HFFc6 (cell line): ENCODE results near the gene SMYD5. TPM values are rescaled to one million over a fixed set of nuclear protein-coding genes. Genes with fewer than 3 reads are reported as not detected.

ENCODE experiments used
- DNase-seq: peaks from one replicate; pipeline ENCODE4 v3.0.0-alpha.2; 2018
- H3K27ac Mint-ChIP-seq: 2 replicates; pipeline ENCODE4 v1.8.0; 2020; ENCODE audit warnings: mild to moderate bottlenecking, mixed read lengths
- H3K27me3 Mint-ChIP-seq: 2 replicates; pipeline ENCODE4 v1.8.0; 2021; ENCODE audit warnings: mild to moderate bottlenecking, moderate library complexity, mixed read lengths; ENCODE audit not compliant: insufficient read depth
- H3K36me3 Mint-ChIP-seq: 2 replicates; pipeline ENCODE4 v1.8.0; 2021; ENCODE audit warnings: low read depth, mixed read lengths
- H3K4me1 Mint-ChIP-seq: 2 replicates; pipeline ENCODE4 v1.8.0; 2020; ENCODE audit warnings: low read depth, mixed read lengths
- H3K4me3 Mint-ChIP-seq: 2 replicates; pipeline ENCODE4 v1.8.0; 2020; ENCODE audit warnings: mild to moderate bottlenecking, moderate library complexity, mixed read lengths
- H3K9me3 Mint-ChIP-seq: 2 replicates; pipeline ENCODE4 v1.8.0; 2020; ENCODE audit warnings: mild to moderate bottlenecking, mixed read lengths
- total RNA-seq, 6 experiments: library from RNA; stranded (reverse); fragmentation: NEBNext Ultra II Directional; extraction: Animal tissue kit (Norgen Biotek cat#: 25700); gene quantifications; 2 replicates in 1 of 6; 3 replicates in 5 of 6; pipeline ENCODE4 v1.2.3, GENCODE V29; 2021
- TF ChIP-seq, protein P1 (sequence below): fragments of 200-600 bp; sonication (generic); IDR thresholded peaks from 2 replicates; pipeline ENCODE4 v1.5.0; 2021; ENCODE audit warnings: antibody characterized with exemption, mild to moderate bottlenecking

The SMYD5 gene
- total RNA-seq, 6 experiments from 2014 or later = 19.3 to 27.6 (median 24.4) TPM

DNA sequence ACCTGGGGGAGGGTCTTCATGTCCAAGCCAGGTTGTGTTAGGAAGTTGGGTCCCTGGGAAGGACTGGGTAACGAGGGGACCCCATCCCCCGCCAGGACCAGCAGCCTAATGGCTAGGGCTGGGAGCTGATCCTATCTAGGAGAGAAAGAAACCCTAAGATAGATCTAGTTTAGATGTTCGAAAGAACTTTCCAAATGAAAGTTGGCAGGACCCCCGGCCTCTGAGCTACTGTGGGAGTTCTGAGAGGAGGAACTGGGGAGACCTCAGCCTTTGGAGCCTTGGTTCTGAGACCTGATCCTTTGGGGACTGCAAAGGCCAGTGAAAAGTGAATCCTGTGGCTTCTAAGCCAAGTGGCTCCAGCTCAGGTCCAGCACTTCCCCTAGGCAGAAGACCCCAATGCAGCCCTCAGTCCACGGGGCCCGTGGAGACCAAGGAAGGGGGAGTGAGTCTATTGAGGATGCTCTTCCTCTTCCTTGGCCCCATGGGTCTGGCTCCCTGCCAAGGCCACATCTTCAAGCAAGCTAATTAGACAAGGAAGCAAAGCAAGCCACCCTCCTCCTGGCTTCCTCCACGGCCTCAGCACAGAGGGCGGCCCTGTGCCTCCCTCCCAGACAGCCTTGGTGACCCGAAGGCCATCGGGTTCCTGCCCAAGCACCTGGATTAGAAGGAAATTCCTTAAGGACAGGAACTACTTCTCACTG lies 43.5 kb downstream of the SMYD5 start:
- TF ChIP-seq, protein P1, sequence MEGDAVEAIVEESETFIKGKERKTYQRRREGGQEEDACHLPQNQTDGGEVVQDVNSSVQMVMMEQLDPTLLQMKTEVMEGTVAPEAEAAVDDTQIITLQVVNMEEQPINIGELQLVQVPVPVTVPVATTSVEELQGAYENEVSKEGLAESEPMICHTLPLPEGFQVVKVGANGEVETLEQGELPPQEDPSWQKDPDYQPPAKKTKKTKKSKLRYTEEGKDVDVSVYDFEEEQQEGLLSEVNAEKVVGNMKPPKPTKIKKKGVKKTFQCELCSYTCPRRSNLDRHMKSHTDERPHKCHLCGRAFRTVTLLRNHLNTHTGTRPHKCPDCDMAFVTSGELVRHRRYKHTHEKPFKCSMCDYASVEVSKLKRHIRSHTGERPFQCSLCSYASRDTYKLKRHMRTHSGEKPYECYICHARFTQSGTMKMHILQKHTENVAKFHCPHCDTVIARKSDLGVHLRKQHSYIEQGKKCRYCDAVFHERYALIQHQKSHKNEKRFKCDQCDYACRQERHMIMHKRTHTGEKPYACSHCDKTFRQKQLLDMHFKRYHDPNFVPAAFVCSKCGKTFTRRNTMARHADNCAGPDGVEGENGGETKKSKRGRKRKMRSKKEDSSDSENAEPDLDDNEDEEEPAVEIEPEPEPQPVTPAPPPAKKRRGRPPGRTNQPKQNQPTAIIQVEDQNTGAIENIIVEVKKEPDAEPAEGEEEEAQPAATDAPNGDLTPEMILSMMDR = no peak
- no peak overlapping the region for H3K27ac Mint-ChIP-seq
- H3K4me1 Mint-ChIP-seq = no peaks in the 10 kb centered on the region
- H3K27me3 Mint-ChIP-seq = peaks cover 13% of the 10 kb centered on the region
- DNase-seq = no peak
- no peak overlapping the region for H3K4me3 Mint-ChIP-seq
- H3K9me3 Mint-ChIP-seq = no peaks in the 10 kb centered on the region
- 0 out of 2 replicates have a peak, but pooled peaks cover 8% of the 10 kb centered on the region for H3K36me3 Mint-ChIP-seq

DNA sequence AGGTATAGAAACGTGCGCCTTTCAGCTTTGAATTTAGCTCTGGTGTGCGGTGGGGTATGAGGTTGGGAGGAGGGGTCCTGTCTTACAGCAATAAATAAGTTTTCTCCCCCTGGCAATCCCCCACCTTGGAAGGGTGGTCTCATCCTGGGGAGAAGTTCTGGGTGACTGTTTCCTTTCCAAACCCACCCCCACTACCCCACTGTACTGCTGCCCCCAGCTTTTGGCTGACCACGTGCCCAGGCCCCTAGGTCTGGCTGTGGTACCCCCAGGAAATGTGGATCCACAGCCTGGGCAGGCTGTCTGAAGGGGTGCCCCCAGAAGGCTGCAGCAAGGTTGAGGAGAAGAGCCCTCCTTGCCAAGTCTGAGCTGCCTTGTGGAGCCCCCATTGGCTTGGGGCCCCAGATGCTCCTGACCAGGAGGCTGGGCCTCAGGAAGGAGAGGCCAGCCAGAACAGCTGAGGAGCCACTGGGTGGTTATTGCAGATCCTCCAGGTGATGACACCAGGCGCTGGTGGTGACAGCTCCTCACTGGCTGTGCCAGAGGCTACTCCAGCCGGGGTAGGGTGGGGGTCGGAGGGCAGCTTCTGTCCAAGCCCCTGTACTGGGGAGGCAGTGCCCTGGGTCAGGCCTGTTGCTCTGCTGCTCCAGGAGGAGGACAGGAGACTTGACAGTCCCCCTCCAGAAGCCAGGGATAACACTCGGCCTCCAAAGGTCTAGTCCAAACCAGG lies 44.3 kb downstream of the SMYD5 start:
- TF ChIP-seq, protein P1 = no peak
- Mint-ChIP-seq H3K36me3 (0 out of 2 replicates have a peak, but pooled peaks cover 2% of the 10 kb centered on the region), H3K4me3 (no peak overlapping the region), H3K4me1 (no peaks in the 10 kb centered on the region), H3K27me3 (peaks cover 15% of the 10 kb centered on the region), H3K27ac (no peak overlapping the region), H3K9me3 (no peaks in the 10 kb centered on the region)
- DNase-seq = no peak

DNA sequence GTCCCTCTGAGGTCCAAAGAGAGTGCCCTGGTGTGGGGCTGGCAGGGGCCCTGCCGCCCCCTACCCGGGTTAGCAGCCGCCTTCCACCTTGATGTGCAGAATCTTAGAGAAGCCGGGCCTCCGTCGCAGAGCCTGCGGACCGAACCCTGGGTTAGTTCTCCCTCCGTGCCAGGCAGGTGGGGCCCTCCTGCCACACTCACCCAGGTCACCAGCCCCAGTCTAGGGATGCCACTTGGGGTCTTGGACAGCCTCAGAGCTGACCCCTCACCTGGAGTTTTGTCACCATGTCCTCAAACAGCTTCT lies 44.8 kb downstream of the SMYD5 start:
- Mint-ChIP-seq H3K4me3 (no peak overlapping the region), H3K4me1 (no peaks in the 10 kb centered on the region), H3K27me3 (peaks cover 17% of the 10 kb centered on the region), H3K36me3 (no peaks in the 10 kb centered on the region), H3K27ac (no peak overlapping the region), H3K9me3 (no peaks in the 10 kb centered on the region)
- DNase-seq = no peak
- TF ChIP-seq, protein P1 = no peak

DNA sequence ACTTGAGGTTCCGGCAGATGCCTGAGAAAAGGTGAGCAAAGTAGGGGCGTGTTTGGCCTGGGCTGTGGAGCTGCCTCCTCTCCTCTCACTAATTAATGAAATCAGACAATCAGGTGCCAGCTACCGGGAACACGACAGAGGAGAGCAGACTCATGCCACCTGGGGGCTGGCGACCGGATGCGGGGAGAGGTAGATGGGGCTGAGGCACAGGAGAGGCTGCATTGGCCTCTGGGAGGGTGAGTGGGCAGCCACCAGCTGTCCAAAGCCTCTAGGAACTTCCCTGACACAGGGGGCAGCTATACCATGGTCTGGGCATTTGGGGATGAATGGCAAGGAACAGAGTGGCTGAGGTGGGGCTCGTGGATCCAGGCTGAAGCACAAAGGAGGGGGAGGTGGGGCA lies 45.2 kb downstream of the SMYD5 start:
- Mint-ChIP-seq H3K27me3 (peaks cover 17% of the 10 kb centered on the region), H3K9me3 (no peaks in the 10 kb centered on the region), H3K36me3 (no peaks in the 10 kb centered on the region), H3K4me1 (no peaks in the 10 kb centered on the region), H3K4me3 (no peak overlapping the region), H3K27ac (no peak overlapping the region)
- DNase-seq = no peak
- TF ChIP-seq, protein P1 = no peak

DNA sequence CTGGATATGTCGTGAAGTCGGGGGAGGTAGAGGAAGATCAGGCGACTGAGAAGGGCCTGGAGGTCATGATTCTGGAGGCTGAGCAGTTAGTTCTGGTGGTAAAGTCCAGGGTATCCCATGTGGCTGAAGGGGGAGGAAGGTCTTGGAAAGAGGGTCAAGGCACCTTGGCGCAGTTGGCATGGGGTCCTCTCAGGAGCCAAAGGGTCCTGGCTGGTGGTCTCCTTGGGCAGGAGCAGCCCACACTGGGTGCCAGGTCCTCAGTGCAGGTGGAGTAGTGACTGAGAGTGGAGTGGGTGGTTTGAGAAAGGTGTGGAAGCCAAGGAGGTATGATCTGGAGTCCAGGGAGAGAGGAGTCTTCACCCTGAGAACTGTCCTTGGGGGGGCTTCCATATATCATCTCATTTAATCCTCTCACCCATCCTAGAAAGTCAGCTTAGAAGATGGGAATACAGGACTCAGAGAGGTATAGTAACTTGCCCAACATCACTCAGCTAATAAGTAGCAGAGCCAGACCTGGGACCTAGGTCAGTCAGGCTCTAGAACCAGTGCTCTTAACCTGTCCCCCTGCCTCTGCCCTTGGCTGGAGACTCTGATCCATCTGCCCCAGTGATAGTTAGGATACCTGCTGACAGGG lies 45.8 kb downstream of the SMYD5 start:
- Mint-ChIP-seq H3K4me1 (no peaks in the 10 kb centered on the region), H3K27ac (no peak overlapping the region), H3K27me3 (peaks cover 17% of the 10 kb centered on the region), H3K9me3 (no peaks in the 10 kb centered on the region), H3K36me3 (no peaks in the 10 kb centered on the region), H3K4me3 (no peak overlapping the region)
- no peak for DNase-seq
- TF ChIP-seq, protein P1 = no peak
